Activated CD8-positive, alpha-beta memory T cell treated with anti-CD3 and anti-CD28 coated beads, Interleukin-2, amount 50 U/mL, for 24 hours (primary cell): ENCODE data around the gene EGLN2.
"Not testable (repeated sequence)": the region's sequence is repeated elsewhere in the genome, so short reads cannot be mapped to it uniquely, and the experiment has no call there.

Source experiments
- DNase-seq: peaks from one replicate; pipeline ENCODE4 v3.0.0-alpha.2; 2020; ENCODE audit errors: extremely low read depth

EGLN2 gene

DNA sequence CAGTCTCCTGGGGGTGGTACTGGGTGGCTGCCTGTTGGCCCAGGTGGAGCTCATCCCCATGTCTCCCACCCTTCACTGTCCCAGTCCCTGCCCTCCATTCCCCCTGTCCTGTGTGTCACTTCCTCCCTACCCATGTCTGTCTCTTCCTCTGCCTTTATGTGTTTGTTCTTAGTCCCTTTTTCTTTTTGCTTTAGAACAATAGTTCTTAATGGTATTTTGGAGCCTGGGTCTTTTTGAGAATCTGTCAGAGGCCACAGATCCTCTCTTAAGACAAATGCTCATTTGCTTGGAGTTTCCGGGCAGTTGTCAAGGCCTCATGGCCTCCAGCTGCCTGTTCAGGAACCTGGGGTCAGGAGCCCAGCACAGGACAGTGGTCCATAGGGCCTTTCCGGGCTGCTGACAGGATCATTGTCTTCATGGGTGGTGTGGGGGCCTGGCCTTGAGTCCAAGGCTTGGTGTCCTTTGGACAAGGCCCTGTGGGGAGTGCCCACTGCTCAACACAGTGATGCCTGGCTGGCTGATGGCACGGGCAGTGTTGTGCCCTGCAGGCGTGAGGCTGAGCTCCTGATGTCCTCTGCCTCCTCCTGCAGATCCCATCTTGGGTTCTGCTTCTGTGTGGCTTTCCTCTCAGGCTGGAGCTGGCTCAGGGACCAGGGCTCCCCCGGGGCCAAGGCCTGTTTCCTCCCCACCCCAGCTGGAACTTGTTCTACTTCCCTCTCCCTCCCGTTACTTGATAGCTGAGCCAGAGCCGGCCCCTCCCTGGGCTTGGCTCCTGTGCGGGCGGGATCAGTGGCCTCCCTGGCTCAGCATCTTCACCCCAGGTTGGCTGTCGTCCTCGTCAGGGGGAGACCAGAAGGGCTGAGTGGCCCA is 3.5 kb downstream of the EGLN2 start:
- no peak for DNase-seq

DNA sequence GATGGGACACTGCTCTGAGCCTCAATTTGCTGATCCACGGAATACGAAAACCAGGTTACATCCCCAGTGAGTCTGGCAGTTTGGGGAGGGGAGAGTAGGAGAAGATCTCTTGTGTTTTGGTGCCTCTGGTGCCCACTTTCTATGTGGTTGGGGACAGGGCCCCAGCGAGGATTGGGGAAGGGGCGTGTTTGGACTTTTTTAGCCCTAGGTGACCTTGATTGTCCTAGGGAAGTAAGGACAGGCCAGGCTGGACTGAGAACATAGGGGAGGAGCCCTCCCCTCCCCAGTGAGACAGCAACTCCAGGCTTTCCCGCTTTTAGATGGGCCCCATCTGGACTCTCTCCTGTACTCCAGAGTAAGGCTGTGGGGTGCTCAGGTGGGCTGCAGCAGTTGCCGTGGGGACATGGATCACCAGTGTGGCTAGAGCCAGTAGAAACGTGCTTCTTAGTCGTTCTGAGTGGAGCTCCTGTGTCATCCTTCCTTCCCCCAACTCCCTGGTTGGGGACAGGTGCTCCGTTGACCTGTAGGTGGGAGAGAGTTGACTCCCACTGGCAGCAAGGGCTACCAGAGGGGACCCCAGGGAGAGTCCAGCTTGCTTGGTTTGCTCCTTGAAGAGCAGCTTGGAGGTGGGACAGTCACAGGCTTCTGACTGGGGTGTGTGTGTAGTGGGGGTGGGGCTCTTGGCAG is 4.3 kb downstream of the EGLN2 start:
- no peak for DNase-seq

DNA sequence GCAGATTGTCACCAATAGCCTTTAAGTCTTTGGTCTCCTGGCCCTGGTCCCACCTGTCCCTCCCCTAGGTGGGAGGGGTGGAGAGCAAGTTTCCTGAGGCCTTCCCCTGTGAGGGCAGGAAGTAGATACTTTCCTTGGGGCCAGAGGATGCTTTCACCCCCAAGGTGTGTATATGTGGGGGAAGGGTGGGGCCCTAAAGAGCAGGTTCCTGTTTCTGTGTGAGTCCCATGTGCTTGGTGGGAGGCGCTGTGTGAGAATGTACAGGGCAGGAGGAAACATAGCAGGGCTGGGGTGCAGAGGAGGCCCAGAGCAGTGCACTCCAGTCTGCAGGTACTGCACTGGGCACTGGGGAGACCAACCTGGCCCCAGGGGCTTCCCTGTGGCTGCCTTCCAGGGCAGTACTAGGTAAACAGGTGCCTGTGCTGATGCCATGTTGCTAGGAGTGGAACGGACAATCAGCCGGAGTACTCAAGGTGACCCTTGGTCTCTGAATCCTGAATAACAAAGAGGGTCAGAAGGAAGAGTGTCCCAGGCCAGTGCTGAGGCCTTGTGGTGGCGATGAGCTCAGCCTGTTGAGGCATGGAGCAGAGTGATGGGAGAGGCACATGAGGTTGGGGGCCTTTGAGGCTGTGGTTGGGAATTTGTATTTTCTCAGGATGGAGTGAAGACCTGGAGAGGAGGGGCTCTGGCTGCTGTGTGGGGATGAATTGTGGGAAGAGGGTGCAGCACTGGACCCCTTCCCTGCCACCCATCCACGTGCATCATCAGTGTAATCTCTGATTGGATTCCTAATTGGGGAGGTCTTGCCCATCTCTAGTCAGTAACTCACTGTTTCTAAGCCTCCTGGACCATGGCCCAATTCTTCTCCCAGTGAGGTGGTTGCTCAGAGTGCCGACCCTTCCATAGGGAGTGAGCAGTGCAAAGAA is 5.1 kb downstream of the EGLN2 start:
- no peak for DNase-seq

DNA sequence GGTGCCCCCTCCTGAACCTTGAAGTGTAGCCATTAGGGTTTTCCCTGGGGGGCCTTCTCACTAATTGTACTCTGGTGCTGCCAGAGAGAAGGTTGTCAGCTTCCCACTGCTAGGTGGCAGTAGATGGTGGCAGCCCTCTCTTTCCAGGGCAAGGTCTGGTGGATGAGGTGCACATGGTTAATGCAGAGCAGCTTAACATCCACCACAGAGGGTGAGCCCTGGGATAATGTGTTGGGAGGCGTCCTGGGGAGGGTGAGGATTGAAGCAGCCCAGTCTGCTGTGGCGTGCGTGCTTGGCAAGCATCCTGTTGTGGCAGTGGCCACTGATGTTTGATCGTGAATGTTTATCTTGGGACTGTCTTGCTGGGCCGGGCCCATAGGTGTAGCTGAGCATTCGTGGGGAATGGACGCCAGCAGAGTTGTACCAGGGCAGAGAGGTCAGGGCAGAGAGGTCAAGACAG is 5.8 kb downstream of the EGLN2 start:
- DNase-seq, result no peak

DNA sequence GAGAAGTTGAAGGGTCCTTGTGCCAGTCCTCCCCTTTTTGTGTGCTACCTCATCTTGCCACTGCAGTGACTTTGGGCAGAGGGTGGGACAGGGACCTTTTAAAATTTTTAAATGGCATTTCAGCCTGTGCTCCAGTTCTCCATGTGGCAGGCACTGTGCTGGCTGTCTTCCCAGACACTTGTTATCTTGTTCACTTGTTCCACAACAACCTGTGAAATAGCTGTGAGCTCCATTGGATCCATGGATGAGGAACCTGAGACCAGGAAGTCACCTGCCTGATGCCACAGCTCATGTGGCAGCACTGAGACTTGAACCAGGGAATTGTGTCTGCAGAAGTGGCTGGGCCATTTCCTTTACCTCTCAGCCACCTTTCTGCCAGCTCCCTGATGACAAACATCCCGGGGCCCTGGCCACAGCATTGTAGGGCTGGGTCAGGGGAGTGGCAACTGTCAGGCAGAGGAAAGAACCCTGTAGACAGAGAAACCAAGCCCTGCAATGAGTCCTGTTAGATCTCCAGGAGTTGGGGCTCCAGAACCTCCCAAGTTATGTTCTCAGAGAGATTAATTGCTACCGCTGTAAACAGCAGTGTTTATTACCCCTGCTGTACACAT is 6.4 kb downstream of the EGLN2 start:
- no peak for DNase-seq

- DNase-seq, result peak; percentile 50
Observed at GRCh38 chr19:40806423-40807146, 7.6 kb downstream of the EGLN2 start.

DNA sequence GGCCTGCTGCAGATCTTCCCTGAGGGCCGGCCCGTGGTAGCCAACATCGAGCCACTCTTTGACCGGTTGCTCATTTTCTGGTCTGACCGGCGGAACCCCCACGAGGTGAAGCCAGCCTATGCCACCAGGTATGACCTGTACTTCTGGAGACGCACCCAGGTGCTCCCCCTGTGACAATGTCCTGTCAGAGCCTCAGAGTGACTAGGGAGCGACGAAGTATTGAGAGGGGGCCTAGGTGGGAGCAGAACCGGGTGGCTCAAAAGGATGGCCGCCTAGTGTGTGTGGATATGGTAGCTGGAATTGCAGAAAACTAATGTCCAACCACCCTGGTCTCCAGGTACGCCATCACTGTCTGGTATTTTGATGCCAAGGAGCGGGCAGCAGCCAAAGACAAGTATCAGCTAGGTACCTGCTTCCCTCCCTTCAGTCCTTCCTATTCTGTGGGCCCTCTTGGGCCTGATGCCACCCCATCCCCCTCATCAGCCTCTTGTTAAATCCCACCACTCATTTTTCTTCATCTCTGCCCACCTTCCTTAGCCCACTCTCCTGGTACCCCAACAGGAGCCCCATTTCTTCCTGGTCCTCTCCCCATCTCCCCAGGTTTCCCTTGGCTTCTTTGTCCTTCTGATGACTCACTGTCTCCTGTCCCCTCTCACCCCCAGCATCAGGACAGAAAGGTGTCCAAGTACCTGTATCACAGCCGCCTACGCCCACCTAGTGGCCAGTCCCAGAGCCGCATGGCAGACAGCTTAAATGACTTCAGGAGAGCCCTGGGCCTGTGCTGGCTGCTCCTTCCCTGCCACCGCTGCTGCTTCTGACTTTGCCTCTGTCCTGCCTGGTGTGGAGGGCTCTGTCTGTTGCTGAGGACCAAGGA is 8.4 kb downstream of the EGLN2 start:
- no peak for DNase-seq

DNA sequence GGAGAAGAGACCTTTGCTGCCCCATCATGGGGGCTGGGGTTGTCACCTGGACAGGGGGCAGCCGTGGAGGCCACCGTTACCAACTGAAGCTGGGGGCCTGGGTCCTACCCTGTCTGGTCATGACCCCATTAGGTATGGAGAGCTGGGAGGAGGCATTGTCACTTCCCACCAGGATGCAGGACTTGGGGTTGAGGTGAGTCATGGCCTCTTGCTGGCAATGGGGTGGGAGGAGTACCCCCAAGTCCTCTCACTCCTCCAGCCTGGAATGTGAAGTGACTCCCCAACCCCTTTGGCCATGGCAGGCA is 9.0 kb downstream of the EGLN2 start:
- DNase-seq, result no peak

GRCh38 chr19:40808497-40808896 is 9.5 kb downstream of the EGLN2 start:
- DNase-seq, result no peak

DNA sequence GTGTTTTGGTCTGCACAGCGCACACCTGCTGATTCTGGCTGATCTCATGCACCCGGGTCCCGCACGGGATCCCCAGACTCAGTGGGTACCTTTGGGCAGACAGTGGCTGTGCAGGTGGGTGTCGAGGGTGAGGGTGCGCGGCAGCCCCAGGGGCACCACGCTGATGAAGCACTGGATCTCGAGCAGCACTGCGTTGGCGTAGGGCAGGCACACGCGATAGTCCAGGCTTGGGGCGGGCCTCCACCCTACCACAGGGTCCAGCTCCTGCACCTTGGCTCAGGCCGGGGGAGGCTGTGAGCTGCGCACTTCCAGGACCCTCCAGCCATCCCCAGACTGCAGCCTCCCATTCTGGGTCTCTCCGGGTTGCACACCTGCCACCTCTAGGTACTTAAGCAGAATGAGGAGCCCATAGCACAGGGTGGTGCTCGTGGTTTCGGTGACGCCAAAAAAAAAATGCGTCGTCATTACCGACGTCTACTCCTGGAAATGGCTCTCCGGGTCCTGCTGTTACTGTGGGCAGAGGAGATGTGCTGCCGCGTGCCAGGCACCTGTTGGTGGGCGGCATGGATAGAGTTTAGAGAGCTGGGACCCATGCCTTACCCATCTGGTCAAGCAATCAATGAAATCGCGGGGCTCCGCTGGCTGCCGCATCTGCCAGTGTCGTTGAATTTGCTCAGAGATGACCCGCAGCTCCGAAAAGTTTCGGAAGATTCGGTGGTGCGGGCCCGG is 10.5 kb downstream of the EGLN2 start:
- no peak for DNase-seq

DNA sequence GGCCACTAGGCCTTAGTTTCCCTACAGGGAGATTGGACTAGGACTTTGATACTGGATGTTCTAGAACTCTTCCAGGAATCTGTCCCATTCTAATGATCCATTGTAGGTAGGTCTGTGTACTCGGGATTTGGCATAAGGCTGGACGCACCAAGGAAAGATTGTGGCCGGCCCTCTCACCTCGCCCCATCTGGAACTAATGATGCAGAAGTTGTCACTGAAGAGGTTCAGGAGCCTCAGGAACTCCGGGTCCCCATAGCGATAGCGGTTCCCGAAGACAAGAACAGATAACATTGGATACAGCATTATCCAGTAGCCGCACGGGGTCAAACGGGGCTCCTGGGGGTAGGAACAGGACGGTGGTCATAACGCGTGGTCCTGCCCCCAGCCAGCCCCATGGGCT is 11.2 kb downstream of the EGLN2 start:
- DNase-seq, result no peak

GRCh38 chr19:40810649-40811408 is 11.8 kb downstream of the EGLN2 start:
- DNase-seq, result not testable (repeated sequence)

DNA sequence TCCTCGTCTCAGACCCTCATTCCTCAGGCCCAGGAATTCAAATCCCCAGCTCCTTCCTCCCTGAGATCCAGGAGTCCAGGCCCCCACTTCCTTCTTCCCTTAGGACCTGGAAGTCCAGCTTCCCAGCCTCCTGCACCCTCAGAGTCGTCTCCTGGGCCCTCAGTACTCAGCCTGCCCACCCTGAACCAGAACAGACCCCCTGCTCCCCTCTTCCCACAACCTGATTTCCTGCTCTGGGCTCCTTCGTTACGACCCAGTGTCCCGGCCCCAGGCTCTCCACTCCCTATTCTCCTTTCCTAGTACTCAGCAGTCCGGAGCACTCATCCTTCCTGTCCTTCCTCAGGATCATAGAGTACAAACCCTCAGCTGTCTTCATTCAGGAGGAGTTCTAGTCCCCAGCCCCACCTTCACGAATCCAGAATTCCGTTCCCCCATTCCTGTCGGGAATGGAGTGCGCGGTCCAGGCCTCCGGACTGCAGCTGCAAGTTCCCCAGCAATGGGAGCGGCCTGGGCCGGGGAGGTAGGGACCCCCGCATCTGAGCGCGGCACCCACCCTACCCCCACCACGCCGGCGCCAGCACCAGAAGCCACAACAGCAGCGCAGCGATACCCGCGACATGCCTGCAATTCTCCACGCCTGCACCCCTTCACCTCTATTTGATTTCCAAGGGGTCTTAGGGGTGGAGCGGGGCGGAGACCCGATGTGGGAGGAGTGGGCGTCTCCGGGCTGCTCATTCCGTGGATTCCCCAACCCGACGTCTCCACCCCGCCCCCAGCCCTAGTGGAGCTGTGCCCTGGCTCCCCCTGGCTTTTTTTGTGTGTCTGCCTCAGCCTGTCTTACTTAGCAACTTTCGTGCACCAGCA is 12.7 kb downstream of the EGLN2 start:
- no peak for DNase-seq

DNA sequence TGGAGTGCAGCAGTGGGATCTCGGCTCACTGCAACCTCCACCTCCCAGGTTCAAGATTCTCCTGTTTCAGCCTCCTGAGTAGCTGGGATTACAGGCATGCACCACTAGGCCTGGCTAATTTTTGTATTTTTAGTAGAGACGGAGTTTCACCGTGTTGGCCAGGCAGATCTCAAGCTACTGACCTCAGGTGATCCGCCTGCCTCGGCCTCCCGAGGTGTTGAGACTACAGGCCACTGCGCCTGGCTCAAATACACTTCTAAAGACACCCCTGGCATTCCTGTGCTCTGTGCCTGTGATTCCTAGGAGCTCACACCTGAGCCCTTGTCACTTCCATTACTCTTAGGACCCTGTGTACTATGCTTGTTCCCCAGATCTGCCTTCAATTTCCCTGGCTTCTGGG is 13.6 kb downstream of the EGLN2 start:
- not testable (repeated sequence) for DNase-seq

- DNase-seq, result no peak
Observed at GRCh38 chr19:40813182-40813581, 14.2 kb downstream of the EGLN2 start.

DNA sequence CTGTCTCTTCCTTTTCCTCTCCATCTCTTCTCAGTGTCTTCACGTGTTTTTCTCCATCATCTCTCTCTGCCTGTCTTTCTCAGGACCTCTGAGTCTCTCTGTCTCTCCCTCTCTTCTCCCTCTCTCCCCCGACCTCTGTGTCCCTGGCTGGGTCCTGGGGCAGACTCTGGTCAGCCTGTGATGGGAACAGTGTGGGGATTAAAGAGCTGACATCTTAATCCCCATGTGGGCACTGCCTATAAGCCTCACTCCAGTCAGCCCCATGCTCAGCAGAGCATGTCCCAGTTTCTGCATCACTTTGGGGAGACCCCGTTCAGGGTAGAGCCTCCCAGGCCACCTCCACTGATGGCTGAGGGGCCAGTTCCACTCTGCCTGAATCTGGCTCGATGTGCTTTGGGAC is 16.2 kb downstream of the EGLN2 start:
- DNase-seq, result no peak

DNA sequence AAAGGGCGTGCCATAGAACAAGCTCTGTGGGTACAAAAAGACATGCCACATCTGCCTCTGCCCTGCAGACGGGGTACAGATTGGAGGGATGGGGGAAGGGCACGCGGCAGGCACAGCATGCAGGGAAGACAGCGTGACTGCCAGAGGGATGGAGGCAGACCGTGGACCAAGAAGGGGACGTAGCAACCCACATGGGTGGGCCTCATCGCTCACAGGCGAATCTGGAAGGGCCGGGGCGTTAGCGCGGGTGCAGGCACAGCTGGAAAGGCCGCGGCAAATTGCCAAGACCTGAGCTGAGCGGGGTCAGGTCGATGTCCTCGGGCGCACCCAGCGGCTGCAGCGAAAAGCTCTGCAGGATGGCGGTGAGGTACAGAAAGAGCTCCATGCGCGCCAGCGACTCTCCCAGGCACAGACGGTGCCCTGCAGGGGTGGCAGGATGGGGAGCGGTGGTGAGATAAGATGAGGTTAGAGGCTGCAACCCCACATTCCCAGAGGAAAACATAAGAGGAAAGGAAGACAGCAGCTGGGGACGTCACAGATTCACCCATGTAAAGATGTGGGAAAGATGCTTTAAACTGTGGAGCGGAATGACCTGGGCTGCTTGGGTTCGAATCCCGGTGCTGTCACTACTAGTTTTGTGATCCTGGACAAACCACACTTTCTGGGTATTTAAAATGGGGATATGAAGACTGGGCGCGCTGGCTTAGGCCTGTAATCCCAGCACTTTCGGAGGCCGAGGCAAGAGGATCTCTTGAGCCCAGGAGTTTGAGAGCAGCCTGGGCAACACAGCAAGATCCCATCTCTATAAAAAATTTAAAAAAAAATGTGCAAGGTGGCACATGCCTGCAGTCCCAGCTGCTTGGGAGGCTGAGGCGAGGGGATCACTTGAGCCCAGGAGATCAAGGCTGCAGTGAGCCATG is 19.7 kb downstream of the EGLN2 start:
- DNase-seq, result peak; percentile 42
